Suppressor macrophage (primary cell): ENCODE results near the gene PSMD12.
"Not testable (repeated sequence)": the region's sequence is repeated elsewhere in the genome, so short reads cannot be mapped to it uniquely, and the experiment has no call there.

Experiments
- DNase-seq, 4 experiments: peaks; one replicate each; pipeline ENCODE4 v3.0.0-alpha.2; 2020 to 2022

Gene PSMD12

DNA sequence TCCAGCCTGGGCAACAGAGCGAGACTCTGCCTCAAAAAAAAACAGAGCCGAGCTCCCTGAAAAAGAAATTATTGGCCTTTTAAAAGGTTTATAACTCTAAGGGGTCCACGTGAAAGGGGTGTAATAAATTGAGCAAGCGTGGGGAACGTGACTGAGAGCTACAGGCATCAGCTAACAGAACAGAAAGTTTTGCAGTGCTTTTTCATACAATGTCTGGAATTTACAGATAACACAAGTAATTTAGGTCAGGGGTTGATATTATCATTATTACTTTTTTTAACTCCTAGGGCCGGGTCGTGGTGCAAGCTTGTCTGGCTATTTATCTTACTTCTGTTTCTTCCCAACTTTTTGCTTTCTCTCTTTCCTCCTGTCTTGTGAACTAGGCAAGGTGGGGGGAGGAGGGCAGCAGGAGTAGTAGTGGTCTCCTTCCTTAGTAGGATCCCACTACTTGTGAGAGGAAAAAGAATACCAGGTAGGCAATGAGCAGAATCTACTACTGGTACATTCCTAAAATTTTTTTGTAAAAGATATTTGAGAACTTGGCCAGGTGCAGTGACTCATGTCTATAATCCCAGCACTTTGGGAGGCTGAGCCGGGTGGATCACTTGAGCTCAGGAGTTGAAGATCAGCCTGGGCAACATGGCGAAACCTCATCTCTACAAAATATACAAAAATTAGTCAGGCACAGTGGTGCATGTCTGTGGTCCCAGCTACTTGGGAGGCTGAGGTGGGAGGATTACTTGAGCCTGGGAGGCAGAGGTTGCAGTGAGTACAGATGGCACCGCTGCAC is 60.7 kb downstream of the PSMD12 start:
- DNase-seq = not testable (repeated sequence)

DNA sequence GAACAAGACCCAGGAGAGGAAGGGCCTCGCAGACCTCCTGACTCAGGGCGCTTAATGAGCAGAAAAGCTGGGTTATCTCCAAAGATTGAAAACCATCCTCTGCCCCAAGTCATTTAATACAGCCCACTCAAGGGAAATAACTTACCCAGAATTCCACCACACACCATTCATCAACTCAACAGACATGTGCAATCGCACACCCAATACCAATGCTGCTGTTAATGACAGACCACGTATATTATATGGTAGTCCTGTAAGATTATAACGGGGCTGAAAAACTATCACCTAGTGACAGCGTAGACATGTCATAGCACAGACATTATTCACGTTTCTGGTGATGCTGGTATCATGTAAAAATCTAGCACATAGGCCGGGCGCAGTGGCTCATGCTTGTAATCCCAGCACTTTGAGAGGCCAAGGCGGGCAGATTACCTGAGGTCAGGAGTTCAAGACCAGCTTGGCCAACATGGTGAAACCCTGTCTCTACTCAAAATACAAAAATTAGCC is 68.9 kb downstream of the PSMD12 start:
- no peak for DNase-seq

- DNase-seq = no peak
Observed at GRCh38 chr17:67294451-67295199, 71.8 kb downstream of the PSMD12 start.

DNA sequence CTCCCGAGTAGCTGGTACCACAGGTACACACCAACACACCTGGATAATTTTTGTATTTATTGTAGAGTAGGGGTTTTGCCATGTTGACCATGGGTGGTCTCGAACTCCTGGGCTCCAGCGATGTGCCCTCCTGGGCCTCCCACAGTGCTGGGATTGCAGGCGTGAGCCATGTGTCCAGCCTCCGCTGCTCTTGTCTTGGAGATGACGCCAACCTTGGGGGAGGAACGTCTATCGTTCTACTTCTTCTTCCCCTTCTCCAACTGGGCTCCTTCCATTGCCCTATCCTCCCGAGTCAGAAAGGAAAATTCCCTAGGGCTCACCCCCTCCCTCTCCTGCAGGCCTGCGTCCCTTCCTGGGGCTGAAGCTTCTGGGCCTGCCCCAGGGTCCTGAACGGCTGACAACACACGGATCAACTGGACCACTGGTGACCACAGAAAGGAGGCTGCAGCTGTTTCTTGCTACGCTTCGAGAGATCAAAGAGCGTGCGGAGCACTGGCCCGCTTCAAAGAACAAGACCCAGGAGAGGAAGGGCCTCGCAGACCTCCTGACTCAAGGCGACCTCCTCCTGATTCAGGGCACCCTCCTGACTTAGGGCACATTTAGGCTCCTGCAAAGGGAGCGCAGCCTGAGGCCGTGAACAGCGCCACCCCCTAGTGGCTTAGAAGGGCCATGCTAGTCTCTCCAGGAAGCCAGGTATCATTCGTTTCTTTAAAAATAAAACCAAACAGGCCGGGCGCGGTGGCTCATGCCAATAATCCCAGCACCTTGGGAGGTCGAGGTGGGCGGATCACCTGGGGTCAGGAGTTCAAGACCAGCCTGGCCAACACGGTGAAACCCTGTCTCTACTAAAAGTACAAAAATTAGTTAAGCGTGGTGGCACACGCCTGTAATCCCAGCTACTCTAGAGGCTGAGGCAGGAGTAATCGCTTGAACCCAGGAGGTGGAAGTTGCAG is 72.8 kb downstream of the PSMD12 start:
- peak; percentile 74 to 90 (median 86) for DNase-seq

DNA sequence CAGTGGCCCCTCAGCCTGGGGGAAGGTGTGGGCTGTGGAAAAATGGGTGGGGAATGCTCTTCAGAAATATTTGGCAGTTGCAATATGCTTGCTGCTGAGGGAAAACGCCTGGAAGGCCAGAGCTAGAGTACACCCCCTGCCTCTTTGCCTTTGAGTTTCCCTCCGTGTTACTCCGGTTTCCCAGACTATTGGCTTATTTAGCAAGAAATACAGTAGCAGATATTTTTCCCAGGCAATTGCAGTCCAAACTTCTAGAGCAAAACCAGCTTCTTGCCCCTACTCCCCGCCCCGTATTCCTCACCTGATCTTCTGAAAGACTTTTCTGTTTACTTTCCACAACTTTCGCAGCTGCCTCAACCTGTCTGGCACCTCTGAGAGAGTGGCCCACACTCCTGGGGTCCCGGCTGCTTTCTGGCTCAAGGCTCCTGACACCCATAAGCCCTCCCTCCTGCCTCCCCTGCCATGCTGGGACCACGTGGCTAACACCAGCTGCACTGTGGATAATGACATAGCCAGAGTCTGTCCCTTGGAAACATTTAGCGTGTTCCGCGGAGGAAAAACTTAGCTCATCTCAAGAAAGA is 75.6 kb downstream of the PSMD12 start:
- no peak for DNase-seq

- no peak for DNase-seq
Observed at GRCh38 chr17:67290244-67290643, 76.1 kb downstream of the PSMD12 start.

GRCh38 chr17:67289181-67289876 is 77.0 kb downstream of the PSMD12 start:
- peak; percentile 47 to 77 (median 72) for DNase-seq
